GM18870 (cell line): Measurements from ENCODE around the gene CCDC159.

Experiments
- ATAC-seq: cut with Tn5 transposase; IDR thresholded peaks from one replicate; pipeline ENCODE4 v1.9.1; 2021; ENCODE audit warnings: moderate library complexity; ENCODE audit not compliant: unreplicated experiment

The CCDC159 gene

DNA sequence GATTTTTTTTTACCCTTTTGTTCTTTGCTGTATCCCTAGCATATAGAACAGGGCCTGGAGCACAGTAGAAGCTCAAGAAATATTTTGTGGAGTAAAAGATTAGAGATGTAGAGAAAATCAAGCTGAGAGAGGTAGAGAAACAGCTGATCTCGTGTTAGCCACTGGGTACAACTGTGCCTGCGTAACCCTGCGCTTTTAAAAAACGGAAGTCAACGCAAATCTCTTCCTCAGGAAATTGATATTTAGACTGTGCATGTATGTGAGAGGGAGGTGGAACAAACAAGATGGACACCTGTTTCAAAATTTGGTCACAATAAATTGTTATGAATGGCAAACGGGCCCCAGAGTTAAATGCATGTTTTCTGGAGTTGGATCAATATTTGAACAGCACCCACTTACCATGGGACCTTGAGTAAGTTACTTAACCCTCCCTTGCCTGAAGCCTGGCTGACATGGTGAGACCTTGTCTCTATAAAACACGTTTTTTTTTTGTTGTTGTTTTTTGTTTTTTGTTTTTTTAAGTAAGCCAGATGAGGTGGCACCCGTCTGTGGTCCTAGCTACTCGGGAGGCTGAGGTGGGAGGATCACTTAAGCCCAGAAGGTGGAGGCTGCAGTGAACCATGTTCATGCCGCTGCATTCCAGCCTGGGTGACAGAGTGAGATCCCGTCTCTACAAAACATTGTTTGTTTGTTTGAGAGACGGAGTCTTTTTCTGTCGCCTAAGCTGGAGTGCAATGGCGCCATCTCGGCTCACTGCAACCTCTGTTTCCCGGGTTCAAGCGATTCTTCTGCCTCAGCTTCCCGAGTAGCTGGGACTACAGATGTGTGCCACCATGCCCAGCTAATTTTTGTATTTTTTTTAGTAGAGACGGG lies 41.1 kb downstream of the CCDC159 start:
- ATAC-seq = no peak

- no peak for ATAC-seq
These were observed 44.0 kb downstream of the CCDC159 start for GRCh38 chr19:11390359-11390758.

GRCh38 chr19:11390933-11391680 lies 44.8 kb downstream of the CCDC159 start:
- no peak for ATAC-seq

DNA sequence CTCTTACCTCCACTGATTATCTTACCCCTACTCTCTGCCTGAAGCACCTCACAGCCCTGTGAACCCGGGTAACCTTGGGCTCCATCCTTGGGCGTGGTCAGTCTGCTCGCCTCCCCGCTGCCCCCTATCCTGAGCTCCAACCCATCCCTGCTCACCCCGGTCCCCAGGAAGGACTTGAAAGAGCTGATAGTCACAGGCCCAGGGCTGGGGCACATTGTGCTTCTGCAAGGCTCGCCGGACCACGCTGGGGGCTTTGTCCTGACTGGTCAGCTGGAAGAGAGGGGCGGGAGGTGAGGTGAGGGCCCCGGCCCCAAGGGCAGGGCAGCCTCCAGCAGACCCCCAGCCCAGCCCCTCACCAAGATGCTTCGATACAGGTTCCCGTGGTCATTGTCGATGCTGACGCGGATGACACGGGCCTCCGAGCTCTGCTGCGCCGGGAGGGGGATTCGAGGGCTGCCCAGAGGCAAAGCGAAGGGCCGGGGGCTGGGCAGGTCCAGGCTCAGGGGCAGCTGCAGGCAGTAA lies 50.8 kb downstream of the CCDC159 start:
- no peak for ATAC-seq

- ATAC-seq = no peak
These were observed 53.3 kb downstream of the CCDC159 start for GRCh38 chr19:11399667-11400066.

GRCh38 chr19:11400798-11401197 lies 54.5 kb downstream of the CCDC159 start:
- ATAC-seq = no peak

DNA sequence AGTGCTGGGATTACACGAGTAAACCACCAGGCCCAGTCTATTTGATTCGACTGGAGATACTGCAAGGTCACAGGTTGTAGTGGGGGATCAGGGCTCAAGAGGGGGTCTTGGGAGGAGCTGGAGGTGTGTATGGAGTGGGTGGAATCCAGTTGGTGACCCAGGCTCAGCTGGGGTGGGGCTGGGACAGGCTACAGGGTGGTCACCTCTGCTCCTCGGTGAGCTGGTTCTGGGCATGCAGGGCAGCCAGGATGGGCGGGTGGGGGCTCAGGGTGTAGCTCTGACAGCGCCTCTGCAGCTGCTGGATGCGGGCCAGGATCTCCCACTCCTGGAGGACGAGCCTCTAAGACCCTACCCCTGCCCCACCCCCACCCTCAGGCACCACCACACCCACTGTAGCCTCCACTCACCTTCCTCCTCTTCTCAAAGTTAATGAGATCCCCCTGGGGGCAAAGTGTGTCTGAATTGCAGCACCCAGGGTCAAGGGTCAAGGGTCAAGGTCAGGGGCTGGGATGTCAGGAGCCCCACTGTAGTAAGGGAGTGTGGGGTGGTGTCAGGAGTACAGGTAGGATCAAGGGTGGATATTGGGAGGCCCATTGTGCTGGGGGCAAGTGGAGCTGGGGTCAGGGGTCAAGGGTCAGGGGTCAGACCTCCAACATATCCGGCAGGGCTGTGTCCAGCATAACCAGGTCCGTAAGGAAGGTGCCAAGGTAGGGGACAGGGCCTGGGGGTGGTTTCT lies 55.7 kb downstream of the CCDC159 start:
- no peak for ATAC-seq
